ENCODE data around the gene CNTN5.

DNA sequence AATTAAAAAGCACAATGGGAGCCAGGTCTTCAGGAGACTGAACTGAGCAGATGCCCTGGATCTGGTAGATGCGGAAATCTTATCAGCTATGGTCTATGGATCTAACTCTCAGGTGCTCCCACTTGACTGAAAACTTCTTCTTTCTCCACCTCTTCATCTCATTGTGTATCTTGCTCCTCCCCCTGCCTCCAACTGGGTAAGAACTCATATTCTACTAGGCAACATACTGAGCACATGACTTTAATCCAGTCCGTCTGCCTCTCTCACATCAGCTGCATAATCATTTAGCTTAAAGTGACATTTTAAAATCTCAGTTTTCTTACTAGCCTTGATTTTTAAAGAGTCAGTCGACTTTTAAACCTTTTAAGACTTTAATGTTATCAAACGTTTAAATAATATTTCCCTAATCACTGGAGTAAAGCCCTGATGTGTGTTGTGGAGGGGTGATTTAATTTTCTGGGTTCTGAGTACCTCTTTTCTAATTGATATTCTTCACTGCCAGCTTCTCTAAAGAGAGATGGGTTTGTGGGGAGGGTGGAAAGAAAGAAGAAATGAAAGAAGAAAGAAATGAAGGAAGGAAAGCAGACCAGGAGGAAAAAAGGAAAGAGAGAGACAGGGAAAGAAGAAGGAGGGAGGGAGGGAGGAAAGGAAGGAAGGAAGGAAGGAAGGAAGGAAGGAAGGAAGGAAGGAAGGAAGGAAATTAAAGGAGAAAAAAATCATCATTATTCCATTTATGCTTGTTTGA, 1073.5 kb downstream of the CNTN5 start:
- TF ChIP-seq, protein P1, sequence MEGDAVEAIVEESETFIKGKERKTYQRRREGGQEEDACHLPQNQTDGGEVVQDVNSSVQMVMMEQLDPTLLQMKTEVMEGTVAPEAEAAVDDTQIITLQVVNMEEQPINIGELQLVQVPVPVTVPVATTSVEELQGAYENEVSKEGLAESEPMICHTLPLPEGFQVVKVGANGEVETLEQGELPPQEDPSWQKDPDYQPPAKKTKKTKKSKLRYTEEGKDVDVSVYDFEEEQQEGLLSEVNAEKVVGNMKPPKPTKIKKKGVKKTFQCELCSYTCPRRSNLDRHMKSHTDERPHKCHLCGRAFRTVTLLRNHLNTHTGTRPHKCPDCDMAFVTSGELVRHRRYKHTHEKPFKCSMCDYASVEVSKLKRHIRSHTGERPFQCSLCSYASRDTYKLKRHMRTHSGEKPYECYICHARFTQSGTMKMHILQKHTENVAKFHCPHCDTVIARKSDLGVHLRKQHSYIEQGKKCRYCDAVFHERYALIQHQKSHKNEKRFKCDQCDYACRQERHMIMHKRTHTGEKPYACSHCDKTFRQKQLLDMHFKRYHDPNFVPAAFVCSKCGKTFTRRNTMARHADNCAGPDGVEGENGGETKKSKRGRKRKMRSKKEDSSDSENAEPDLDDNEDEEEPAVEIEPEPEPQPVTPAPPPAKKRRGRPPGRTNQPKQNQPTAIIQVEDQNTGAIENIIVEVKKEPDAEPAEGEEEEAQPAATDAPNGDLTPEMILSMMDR (IDR thresholded peaks at IDR 0.05) = no peak
- TF ChIP-seq POLR2A (IDR thresholded peaks at IDR 0.05) (no peak), POLR2AphosphoS5 (IDR thresholded peaks at IDR 0.05) (no peak)

All from upper lobe of left lung (tissue), 4 donors.